ENCODE measurements around the gene BAX.

BAX gene

DNA sequence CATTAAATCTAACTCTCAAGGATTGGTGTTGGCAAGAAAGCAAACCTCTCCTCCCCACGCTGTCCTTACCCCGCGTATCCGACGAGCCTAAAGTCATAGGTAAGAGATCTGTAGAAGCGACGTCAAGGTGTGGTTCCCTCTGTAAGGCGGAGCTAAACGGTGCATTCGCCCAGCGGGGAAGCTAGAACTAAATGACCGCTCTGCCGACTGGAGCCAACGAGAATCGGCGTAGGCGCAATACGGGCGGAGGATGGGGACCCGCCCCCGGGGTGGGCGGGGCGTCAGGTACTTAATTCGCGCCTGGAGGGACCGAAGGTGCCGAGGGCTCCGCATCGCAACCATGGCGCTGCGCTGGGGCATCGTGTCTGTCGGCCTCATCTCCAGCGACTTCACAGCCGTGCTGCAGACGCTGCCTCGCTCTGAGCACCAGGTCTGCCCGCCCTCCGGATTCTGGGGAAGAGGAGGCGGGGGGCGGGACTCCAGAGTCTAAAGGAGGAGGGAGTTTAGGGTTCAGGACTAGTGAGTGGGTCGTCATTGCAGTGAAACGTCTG, 21.2 kb upstream of the BAX start, which contains the start of gene DHDH:
Gene DHDH, plus strand, starts transcription at position 318 of the 551 bp plus-strand sequence. Its CDS starts 23 bp downstream, at position 341.
- DNase-seq: peak; percentile 89

DNA sequence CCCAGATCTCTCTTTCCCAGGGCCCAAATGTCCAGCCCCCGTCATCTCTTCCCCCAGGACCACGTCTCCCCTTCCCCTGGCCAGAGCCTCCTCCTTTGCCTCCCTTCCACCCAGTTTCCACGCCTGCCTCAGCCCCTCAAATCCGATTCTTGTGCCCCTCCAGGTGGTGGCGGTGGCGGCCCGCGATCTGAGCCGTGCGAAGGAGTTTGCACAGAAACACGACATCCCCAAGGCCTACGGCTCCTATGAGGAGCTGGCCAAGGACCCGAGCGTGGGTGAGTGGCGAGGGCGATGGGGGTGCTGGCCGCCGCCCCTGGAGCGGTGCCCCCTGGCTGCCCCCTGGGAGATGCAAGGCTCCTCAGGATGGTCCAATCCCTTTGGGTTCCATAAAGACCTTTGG, 19.8 kb upstream of the BAX start:
- DNase-seq: no peak

DNA sequence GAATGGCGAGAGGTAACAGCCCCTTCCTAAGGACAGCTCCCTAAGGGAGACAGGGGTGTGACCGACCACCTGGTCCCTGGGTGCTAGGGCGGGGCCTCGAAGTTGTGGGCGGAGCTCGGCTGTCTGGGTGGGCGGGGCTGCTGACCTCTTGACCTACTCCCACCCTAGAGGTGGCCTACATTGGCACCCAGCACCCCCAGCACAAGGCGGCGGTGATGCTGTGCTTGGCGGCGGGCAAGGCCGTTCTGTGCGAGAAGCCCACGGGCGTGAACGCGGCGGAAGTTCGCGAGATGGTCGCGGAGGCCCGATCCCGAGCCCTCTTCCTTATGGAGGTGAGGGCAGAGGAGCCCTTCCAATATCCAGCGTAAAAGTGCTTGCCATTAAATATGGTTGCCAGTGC, 18.8 kb upstream of the BAX start:
- no peak for DNase-seq

DNA sequence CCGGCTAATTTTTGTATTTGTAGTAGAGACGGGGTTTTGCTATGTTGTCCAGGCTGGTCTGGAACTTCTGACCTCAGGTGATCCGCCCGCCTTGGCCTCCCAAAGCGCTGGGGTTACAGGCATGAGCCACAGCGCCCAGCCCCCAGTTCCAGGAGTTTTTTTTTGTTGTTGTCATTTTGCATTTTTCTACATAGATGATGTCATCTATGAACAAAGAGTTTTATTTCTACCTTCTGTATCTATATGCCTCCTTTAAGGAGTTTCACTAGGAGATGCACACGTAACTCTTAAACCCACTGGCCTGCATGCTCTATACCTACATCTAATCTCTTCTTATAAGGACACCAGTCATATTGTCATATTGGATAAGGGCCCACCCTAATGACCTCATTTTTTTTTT, 16.4 kb upstream of the BAX start:
- no peak for DNase-seq

DNA sequence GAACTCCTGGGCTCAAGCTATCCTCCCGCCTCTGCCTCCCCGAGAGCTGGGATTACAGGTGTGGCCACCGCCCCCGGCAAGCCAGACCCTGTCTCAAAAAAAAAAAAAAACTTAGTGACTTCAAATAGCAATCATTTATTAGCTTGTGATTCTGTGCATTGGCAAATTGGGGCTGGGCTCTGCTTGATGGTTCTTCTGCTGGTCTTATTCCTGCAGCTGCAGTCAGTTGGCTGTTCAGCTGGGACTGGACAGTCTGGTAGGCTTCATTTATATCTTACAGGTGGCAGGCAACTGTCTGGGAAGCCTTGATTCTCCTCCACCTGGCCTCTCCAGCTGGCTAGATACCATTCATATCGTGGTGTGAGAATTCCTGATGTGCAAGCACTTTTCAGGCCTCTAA, 13.8 kb upstream of the BAX start:
- DNase-seq: no peak

DNA sequence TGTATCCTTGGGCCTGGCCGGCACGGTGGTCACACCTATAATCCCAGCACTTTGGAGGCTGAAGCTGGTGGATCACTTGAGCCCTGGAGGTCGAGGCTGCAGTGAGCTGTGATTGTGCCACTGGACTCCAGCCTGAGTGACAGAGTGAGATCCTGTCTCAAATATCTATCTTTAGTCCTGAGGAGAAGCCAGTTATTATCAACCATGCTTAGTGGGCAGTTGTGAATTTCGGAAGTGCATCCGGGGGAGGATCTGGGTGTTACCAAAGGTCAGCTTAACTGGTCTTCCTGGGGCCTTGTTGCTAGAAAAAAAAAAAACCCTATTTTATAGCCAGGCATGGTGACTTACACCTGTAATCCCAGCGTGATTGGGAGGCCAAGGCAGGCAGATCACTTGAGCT, 11.6 kb upstream of the BAX start:
- DNase-seq: no peak

DNA sequence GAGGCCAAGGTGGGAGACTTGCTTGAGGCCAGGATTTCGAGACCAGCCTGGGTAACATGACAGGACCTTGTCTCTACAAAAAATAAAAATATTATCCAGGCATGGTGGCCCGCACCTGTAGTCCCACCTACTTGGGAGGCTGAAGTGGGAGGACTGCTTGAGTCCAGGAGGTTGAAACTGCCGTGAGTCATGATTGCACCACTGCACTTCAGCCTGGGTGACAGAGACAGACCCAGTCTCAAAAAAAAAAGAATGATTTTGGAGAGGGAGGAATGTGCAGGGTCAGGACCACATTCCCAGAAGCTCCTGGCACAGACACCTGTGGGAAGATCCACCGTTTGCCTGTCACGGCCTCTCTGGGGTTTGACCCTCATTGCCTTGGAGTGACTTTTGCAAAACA, 9.3 kb upstream of the BAX start:
- DNase-seq: no peak

DNA sequence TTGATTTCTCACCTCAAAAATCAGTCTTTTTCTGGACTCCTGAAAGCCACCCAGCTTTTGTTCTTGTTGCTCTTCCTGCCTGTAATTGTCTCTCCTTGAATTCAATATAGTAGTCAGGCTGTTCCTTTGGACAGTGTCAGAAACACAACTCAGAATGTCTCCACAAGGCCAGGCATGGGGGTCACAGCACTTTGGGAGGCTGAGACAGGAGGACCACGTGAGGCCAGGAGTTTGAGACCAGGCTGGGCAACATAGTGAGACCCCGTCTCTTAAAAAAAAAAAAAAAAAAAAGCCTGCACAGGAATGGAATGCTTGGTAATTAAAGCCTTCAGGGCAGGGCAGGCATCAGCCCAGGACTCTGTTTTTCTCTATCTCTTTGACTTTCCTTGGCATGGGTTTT, 8.9 kb upstream of the BAX start:
- no peak for DNase-seq

DNA sequence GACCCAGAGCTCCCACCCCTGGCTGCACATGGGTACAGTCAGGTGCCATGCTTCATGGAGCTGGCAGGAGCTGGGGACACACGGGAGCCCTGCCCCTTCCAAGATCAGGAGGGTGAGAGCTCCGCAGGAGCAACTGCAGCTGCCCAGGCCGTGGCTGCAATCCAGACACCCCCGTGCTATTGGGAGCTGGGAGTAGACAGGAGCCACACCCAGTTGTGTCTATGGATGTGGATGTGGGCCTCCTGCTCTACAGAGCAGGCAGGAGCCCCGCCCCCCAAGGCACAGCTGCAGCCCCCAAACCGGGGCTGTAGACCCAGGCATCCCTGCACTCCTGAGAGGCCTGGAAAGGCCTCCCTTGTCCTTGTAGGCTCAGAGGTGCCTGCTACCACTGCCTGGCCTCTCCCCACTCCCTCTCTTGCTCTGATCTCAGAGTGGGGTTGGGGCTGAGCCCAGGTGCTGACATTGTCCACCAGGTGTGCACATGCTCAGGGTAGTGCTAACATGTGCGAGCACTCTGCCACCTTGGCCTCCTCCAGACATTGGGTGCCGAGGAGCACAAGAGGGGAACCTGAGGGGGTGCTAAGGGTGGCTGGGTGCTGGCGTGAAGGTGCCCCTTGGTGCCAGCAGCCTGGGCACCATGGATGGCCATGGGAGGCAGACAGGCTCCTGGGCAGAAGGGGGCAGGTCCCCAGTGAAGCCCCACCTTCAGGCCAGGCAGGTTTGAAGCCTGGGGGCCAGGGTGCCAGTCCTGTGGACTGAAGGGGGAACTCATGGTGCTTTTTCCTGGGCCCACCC, 8.0 kb upstream of the BAX start:
- DNase-seq: no peak

DNA sequence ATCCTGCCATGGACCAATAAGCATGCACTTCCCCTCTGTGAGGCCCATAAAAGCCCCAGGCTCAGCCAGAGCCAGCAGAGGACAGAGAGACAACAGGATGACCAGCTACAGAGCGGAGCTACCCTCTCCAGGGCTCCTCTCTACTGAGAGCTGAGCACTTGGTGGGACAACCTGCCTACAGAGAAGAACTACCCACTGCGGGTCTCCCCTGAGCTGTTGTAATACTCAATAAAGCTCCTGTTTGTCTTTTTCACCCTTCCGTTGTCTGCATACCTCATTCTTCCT, 7.5 kb upstream of the BAX start:
- DNase-seq: no peak

DNA sequence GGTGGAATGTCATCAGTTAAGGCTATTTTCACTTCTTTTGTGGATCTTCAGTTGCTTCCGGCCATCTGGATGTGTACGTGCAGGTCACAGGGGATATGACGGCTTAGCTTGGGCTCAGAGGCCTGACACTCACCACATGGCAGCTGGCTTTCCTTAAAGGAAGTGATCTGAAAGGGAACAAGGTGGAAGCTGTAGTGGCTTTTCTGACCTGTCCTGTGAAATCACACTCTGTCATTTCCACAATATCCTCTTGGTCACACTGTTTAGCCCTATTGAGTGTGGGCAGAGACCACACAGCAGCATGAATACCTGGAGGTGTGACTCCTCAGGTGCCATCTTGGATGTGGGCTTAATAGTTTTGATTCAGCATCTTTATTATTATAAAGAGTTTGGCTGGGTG, 4.5 kb upstream of the BAX start:
- no peak for DNase-seq

DNA sequence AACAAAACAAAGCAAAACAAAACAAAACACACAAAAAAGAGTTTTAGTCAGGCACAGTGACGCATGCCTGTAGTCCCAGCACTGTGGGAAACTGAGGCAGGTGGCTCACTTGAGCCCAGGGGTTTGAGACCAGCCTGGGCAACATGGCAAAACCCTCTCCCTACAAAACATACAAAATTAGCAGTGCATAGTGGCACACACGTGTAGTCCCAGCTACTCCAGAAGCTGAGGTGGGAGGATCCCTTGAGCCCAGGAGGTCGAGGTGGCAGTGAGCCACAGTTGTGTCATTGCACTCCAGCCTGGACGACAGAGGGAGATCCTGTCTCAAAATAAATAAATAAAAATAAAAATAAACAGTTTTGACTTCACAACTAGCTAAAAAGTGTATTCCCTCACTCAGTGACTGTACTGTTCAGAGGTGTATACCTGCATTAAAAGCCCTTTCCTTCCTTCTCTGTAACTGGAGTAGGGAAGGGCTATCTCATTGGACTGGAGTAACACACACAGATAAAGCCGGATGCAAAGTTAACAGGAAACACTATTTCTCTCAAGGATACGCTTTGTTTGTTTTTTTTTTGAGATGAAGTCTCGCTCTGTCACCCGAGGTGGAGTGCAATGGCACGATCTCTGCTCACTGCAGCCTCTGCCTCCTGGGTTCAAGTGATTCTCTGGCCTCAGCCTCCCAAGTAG, 3.7 kb upstream of the BAX start:
- DNase-seq: no peak

DNA sequence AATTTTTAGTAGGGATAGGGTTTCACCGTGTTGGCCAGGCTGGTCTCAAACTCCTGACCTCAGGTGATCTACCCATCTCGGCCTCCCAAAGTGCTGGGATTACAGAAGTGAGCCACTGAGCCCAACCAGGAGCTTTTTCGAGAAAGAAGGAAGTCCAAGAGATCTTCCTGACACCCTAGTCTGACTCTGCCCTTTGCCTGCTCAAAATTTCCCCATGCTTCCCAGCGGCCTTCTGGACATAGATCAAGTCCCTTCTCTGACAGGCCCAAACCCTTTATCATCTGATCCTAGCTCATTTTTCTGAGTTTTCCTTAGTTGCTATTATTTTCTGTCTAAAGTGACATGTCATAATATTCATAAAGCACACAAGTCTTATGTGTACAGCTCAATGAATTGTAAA, 1.5 kb upstream of the BAX start:
- no peak for DNase-seq

DNA sequence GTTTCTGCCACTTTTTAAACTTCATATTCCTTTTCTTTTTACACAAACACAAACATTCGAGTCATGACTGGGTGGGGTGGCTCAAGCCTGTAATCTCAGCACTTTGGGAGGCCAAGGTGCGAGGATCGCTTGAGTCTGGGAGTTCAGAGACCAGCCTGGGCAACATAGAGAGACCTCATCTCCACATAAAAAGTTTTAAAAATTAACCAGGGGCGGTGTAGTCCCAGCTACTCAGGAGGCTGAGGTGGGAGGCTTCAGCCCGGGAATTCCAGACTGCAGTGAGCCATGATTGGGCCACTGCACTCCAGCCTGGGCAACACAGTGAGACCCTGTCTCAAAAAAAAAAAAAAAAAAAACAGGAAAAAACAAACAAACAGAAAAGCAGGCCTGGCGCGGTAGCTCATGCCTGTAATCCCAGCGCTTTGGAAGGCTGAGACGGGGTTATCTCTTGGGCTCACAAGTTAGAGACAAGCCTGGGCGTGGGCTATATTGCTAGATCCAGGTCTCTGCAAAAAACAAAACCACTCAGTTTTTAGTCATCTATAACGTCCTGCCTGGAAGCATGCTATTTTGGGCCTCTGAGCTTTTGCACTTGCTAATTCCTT, 583 bp upstream of the BAX start:
- DNase-seq: no peak

DNA sequence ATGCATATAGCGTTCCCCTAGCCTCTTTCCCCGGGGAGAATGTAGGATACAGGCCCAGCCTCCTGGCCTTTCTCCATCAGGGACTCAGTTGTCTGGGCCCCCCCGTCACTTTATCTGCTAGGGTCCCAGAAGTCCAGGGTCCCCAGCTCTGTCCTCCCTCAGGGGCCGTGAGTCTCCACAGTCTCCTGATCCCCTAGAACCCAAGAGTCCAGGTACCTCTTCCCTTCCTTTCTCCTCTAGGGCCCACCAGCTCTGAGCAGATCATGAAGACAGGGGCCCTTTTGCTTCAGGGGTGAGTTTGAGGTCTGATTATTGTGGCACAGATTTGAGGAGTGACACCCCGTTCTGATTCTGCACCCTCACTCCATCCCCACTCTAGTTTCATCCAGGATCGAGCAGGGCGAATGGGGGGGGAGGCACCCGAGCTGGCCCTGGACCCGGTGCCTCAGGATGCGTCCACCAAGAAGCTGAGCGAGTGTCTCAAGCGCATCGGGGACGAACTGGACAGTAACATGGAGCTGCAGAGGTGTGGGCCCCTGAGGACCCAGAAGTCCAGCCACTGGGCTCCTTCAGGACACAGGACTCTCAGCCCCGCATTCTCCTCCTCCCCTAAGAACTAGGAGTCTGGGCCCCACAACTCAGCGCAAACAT, 758 bp downstream of the BAX start:
- no peak for DNase-seq

DNA sequence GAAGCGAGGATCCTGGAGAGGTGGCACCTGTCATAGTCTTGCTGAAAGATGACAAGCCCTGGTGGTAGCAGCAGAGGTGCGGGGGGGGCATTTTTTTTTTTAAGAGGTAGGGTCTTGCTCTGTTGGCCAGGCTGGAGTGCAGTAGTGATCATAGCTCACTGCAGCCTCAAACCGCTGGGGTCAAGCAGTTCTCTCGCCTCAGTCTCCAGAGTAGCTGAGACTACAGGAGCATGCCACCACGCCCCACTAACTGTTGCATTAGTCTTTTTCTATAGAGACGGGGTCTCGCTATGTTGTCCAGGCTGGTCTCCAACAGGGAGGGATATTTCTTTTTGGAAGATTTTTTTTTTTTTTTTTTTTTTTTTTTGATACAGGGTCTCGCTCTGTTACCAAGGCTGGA, 3.3 kb downstream of the BAX start:
- no peak for DNase-seq

DNA sequence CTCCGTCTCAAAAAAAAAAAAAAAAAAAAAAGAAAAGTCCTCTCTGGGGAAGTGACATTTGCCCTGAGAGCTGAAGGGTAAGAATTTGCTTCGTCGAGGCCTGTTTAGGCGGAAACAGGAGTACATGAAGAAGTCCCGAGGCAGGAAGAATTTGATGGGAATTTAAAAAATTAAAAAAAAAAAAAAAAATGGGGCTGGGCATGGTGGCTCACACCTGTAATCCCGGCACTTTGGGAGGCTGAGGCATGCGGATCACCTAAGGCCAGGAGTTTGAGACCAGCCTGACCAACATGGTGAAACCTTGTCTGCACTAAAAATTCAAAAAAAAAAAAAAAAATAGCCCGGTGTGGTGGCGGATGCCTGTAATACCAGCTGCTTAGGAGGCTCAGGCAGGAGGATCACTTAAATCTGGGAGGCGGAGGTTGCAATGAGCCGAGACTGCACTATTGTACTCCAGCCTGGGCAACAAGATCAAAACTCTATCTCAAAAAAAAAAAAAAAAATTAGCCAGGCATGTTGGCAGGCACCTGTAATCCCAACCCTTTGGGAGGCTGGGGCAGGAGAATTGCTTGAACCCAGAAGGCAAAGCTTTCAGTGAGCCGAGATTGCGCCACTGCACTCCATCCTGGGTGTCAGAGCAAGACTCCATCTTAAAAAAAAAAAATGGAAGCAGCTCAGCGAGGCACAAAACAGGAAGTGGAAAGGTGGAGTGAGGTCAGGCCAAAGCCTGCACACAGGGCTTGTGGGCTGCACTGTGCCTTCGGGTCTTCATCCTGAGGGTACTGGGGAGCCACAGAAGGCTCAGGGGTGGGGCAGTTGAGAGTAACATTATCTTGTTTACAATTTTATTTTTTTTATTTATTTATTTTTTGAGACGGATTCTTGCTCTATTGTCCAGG, 4.9 kb downstream of the BAX start:
- no peak for DNase-seq

DNA sequence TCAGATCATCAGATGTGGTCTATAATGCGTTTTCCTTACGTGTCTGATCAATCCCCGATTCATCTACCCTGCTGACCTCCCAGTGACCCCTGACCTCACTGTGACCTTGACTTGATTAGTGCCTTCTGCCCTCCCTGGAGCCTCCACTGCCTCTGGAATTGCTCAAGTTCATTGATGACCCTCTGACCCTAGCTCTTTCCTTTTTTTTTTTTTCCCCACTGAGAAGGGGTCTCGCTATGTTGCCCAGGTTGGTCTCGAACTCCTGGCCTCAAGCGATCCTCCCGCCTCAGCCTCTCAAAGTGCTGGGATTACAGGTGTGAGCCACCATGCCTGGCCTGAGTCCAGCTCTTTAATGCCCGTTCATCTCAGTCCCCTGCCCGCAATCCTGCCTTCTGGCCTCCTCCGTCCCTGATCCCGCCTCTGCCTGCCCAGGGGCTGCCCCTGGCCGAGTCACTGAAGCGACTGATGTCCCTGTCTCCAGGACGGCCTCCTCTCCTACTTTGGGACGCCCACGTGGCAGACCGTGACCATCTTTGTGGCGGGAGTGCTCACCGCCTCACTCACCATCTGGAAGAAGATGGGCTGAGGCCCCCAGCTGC, 6.5 kb downstream of the BAX start:
- no peak for DNase-seq

DNA sequence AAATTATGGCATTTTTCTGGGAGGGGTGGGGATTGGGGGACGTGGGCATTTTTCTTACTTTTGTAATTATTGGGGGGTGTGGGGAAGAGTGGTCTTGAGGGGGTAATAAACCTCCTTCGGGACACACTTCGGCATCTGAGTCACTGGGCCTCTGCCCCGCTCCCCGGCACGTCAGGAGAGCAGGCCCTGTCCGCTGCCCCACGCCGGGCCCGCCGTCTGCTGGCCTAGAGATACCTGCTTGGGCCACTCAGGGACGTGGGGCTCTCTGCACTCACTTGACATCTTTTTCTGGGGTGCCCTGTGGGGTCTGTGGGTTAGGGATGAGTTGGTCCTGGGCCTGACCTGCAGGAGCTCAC, 7.0 kb downstream of the BAX start:
- DNase-seq: no peak

DNA sequence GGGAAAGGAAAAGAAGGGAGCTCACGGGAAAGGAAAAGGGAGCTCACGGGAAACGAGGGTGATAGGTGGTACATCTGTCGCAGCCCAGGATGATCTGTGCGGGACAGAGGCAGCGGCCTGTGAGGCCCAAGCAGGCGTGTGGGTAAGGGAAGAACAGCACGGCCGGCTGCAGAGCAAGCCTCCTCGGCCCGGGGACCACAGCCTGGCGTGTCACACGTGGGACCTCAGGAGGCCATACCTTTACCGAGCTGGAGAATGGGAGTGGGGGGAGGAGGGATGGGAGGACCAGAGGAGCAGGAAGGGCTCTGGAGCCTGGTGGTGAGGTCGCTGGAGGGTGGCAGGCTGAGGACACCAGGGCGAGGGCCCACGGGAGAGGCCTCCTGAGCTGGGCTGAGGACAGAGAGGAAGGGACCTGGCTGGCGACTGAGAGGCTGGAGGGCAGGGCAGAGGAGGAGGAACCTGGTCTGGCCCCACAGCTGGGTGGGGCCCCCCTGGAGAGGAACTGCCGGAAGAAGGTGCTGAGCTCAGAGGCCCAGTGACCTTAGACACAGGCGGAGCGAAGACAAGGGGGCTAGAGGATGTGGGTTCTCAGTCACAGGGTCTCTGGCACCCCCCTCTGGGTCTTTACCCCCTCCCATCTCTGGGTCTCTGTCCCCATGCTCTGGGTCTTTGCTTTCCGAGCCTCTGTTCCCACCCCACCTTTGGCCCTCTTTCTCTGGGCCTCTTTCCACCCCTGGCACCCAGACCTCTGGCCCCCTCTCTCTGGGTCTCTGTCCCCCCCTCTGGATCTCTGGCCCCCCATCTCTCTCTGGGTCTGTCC, 7.6 kb downstream of the BAX start:
- peak; percentile 74 for DNase-seq

DNA sequence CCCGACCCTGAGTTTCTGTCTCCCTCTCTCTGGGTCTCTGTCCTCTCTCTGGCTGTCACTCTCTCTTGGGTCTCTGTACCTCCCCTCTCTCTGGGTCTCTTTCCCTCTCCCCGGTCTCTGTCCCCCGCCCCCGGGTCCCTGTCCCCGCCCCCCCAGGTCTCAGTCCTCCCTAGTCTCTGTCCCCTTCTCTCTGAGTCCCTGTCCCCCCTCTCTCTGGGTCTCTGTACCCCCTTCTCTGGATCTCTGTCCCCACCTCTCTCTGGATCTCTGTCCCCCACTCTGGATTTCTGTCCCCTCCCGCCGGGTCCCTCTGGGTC, 8.1 kb downstream of the BAX start:
- no peak for DNase-seq
